GM12875 (cell line): ENCODE results near the gene APBB2.

Source experiments
- H3K4me3 ChIP-seq: one replicate; pipeline ENCODE4 v1.5.1; 2011; ENCODE audit warnings: low read depth, low read length, control low read depth
- TF ChIP-seq, protein P1 (sequence below): IDR thresholded peaks from 2 replicates; pipeline ENCODE4 v1.5.1; 2011; ENCODE audit warnings: low read depth, mild to moderate bottlenecking, control low read depth, inconsistent platforms, low read length, moderate library complexity, borderline replicate concordance; ENCODE audit not compliant: insufficient read depth

The APBB2 gene

GRCh38 chr4:41175794-41176193 lies 38.5 kb downstream of the APBB2 start:
- H3K4me3 ChIP-seq = no peak overlapping the region
- TF ChIP-seq, protein P1, sequence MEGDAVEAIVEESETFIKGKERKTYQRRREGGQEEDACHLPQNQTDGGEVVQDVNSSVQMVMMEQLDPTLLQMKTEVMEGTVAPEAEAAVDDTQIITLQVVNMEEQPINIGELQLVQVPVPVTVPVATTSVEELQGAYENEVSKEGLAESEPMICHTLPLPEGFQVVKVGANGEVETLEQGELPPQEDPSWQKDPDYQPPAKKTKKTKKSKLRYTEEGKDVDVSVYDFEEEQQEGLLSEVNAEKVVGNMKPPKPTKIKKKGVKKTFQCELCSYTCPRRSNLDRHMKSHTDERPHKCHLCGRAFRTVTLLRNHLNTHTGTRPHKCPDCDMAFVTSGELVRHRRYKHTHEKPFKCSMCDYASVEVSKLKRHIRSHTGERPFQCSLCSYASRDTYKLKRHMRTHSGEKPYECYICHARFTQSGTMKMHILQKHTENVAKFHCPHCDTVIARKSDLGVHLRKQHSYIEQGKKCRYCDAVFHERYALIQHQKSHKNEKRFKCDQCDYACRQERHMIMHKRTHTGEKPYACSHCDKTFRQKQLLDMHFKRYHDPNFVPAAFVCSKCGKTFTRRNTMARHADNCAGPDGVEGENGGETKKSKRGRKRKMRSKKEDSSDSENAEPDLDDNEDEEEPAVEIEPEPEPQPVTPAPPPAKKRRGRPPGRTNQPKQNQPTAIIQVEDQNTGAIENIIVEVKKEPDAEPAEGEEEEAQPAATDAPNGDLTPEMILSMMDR = no peak

DNA sequence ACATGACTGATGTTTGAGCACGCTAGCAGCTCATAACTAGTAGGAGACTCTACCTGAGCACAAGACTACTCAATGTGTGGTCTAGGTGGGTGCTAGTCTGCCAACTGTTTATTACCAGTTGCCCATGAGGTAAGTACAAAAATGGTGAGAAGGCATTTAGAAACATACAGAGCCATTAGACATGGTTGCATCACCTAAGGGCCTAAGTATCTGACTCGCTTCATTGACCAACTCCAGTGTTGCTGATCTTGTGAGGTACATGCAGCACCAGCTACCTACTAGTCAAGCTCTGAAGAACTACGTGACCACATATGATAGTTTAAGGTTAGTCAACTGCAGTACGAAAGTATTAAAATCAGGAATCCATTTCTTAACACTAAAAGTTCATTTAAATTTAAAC lies 39.9 kb downstream of the APBB2 start:
- H3K4me3 ChIP-seq = no peak overlapping the region
- TF ChIP-seq, protein P1 = no peak

DNA sequence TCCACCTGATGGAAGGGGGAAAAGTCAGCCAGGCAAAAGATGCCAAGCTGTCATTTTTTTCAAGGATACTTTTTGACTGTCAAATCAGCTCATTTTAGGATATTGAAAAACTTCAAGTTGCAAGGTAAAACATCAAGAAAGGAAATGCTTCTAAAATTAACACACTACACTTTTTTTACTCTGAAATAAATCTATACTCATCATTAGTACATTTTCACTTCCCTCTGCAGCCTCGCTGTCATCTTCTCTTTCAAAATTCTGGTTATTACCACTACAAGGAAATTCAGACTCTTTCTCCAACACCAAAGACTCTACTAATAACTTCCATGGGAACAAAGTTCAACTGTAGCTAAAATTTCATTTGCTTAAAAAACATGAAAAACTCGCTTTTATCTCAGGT lies 41.6 kb downstream of the APBB2 start:
- TF ChIP-seq, protein P1 = no peak
- no peak overlapping the region for H3K4me3 ChIP-seq

GRCh38 chr4:41169256-41169800 lies 45.0 kb downstream of the APBB2 start:
- TF ChIP-seq, protein P1 = no peak

GRCh38 chr4:41167191-41167590 lies 47.2 kb downstream of the APBB2 start:
- TF ChIP-seq, protein P1 = no peak

More at GRCh38 chr4:41169256-41169800, 45.0 kb downstream of the APBB2 start:
- no peak overlapping the region for H3K4me3 ChIP-seq

DNA sequence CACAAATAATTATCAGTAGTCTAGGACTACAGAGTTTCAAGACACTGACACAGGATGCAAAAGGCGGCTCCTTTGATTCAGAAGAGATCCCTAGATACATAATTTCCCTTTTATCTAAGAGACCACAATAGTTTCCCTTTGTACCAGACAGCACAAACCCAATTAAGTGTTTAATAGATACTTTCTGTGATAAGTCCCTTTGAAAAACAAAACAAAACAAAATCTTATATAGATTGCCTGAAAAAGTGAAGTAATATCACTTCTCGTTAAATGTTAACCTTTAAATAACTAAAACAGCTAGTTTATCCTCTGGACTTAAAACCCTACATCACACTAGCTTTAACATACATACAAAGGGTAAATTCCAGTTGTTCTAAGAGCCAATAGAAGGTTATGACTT lies 49.9 kb downstream of the APBB2 start:
- H3K4me3 ChIP-seq = no peak overlapping the region
- TF ChIP-seq, protein P1 = no peak

More at GRCh38 chr4:41167191-41167590, 47.2 kb downstream of the APBB2 start:
- no peak overlapping the region for H3K4me3 ChIP-seq

GRCh38 chr4:41161355-41161754 lies 53.0 kb downstream of the APBB2 start:
- H3K4me3 ChIP-seq = no peak overlapping the region
- TF ChIP-seq, protein P1 = no peak
